ENCODE measurements around the gene MYL9.

DNA sequence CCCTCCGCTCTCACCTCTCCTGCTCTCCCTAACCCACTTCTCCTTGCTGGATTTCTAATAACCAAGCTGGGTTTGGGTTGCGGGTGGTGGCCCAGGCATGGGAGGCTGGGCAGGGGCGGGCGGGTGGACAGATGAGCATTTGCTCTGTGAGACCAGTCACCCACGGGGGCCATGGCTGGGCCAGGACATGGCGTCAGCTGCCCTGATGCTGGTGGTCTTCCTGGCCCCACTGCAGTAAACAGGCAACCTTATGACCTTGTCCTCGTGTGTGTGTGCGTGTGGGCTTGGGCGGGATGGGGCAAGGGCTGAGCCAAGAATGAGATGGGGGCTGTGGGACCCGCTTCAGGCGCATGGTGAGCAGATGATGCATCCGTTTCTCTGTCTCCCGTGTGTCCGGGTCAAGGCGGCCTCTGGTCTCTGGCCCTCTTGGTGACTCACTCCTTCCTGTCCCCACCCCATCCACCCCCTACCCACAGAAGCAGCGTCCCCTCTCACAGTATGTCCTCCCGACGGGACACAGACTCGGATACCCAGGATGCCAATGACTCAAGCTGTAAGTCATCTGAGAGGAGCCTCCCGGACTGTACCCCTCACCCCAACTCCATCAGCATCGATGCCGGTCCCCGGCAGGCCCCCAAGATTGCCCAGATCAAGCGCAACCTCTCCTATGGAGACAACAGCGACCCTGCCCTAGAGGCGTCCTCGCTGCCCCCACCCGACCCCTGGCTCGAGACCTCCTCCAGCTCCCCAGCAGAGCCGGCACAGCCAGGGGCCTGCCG lies 41.4 kb upstream of the MYL9 start:
- no peak for TF ChIP-seq POLR2AphosphoS5 (IDR thresholded peaks at IDR 0.05; ENCODE audit: borderline replicate concordance, low read depth, low read length)
- no peak for TF ChIP-seq EZH2 (IDR thresholded peaks at IDR 0.05)
- no peak for TF ChIP-seq FOXP2 (optimal IDR thresholded peaks at IDR 0.05; ENCODE audit: control extremely low read depth, extremely low read length, insufficient read depth)
